Measurements from ENCODE around the gene WDR18.

Gene WDR18

DNA sequence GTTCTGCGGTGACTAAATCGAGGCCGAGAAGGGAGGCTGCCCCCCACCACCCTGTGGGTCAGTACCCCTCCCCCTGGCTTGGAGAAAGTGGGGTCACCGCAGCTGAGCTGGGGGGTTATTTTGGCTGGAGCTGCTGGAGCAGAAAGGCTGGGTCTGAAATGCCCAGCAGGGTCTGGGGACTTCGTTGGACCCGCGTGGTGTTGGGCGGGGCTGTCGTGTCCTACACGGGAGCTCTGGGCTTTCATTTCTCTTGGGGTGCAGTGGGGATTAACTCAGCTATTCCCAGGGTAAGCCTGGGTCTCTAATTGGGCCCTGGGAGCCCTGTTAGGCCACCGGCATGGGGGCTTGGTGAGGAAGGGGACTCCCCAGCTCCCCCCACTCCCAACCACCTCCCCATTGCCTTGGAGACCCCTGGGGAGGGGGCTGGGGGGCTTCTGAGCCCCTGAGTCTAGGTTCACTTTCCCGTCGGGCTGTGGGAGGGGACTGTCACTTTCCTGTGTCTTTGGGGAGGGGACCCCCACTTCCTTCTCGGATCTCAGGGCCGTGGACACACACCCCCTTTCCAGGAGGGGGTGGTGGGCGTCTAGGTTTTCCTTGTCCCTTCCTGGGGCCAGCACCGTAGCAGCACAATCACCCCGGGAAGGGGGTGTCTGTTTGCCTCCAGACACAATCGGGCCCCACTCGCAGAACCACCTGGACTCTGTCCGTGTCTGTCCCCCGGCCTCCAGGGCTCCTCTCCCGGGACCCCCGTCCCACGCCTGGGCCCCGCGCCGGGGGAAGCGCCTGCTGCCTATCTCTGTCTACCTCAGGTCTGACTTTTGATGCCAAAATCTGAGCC is 10.2 kb upstream of the WDR18 start:
- TF ChIP-seq, protein P1, sequence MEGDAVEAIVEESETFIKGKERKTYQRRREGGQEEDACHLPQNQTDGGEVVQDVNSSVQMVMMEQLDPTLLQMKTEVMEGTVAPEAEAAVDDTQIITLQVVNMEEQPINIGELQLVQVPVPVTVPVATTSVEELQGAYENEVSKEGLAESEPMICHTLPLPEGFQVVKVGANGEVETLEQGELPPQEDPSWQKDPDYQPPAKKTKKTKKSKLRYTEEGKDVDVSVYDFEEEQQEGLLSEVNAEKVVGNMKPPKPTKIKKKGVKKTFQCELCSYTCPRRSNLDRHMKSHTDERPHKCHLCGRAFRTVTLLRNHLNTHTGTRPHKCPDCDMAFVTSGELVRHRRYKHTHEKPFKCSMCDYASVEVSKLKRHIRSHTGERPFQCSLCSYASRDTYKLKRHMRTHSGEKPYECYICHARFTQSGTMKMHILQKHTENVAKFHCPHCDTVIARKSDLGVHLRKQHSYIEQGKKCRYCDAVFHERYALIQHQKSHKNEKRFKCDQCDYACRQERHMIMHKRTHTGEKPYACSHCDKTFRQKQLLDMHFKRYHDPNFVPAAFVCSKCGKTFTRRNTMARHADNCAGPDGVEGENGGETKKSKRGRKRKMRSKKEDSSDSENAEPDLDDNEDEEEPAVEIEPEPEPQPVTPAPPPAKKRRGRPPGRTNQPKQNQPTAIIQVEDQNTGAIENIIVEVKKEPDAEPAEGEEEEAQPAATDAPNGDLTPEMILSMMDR (IDR thresholded peaks at IDR 0.05; ENCODE audit: low read depth, low read length) = no peak
- DNase-seq (ENCODE audit: extremely low read depth, low read depth) = no peak

DNA sequence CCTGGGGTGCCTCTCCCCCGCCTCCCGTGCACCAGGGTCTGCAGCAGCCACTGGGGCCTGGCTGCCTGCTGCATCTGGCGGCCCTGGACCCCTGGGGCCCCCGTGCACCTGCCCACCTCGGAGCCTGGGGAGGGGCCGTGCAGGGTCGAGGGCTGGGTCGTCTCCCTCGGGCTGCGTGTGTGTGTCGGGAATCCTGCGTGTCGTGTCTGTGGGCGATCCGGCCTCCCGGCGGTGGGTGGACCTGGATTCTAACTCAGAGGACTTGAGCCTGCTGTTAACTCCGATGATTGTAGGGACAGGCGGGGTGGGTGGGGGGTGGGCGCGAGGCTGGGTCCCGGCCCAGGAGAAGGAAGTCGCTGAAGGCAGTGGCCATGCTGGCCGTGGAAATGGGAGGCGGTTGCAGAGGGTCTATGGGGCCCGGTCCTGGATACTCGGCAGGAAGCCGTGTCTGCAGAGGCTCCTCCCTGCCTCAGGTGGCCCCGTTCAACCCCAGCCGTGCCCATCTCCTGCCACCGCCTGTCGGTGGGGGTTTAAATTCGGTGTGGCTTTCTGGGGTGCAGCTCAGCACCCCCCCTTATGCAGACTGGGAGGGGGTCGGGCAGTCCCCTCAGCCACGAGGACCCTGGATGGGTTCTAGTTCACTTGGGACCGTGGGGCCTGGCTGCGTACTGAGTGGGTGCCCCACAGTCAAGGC is 9.4 kb upstream of the WDR18 start:
- TF ChIP-seq, protein P1 (IDR thresholded peaks at IDR 0.05; ENCODE audit: low read depth, low read length) = no peak
- DNase-seq (ENCODE audit: extremely low read depth, low read depth) = no peak

DNA sequence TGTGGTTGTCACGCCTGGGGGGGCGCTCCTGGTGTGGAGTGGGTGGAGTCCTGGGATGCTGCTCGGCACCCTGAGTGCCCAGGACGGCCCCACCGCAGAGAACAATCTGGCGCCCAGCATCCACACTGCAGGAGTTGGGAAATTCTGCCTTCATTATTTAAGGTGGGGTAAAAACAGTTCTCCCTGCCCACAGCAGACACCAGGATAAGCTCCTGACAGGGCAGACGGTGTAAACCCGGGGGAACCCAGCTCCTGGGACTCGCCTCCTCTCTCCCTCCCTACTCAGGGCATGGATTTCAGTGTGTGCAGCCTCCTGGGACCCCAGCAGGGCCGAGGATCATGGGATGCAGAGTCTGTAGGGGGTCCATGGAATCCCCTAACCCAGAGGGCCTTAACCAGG is 7.7 kb upstream of the WDR18 start:
- TF ChIP-seq, protein P1 (IDR thresholded peaks at IDR 0.05; ENCODE audit: low read depth, low read length) = no peak
- no peak for DNase-seq (ENCODE audit: extremely low read depth, low read depth)

DNA sequence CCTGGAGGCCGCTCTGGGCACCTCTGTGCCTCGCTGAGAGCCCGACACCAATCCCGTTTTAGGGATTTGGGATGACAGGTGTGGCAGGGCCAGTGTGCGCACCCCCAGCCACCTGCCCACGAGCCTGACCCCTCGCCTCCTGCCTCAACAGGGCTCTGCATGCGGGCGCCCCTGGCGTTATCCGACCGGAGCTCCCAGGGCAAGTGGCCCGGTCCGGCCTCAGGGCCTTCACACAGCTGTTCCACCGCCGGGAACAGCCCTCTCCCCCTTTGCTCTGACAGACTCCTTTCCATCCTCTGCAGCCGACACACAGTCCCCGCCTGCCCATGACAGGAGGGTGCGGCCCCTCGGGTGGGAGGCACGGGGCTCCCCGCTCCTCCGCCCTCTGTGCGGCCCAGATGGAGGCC is 7.1 kb upstream of the WDR18 start:
- TF ChIP-seq, protein P1 (IDR thresholded peaks at IDR 0.05; ENCODE audit: low read depth, low read length) = no peak
- no peak for DNase-seq (ENCODE audit: extremely low read depth, low read depth)

DNA sequence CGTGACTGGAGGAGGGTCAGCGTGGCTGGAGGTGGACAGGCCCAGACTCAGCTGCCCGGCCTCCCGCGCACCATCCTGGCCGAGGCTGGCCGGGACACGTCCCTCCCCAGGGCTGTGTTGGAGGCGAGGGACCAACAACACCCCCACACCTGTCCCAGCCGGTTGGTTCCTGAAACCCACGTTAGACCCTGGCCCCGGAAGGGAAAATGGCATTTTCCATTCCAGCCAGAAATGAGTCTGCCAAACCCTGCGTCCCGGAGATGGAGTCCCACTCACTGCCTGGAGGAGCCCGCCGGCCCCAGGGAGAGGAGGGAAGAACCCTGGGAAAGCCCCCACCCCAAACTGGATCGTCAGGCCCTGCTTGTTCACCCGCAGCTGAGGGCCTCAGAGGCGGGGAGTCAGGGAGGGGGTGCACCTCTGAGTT is 4.8 kb upstream of the WDR18 start:
- TF ChIP-seq, protein P1 (IDR thresholded peaks at IDR 0.05; ENCODE audit: low read depth, low read length) = no peak
- DNase-seq (ENCODE audit: extremely low read depth, low read depth) = no peak

DNA sequence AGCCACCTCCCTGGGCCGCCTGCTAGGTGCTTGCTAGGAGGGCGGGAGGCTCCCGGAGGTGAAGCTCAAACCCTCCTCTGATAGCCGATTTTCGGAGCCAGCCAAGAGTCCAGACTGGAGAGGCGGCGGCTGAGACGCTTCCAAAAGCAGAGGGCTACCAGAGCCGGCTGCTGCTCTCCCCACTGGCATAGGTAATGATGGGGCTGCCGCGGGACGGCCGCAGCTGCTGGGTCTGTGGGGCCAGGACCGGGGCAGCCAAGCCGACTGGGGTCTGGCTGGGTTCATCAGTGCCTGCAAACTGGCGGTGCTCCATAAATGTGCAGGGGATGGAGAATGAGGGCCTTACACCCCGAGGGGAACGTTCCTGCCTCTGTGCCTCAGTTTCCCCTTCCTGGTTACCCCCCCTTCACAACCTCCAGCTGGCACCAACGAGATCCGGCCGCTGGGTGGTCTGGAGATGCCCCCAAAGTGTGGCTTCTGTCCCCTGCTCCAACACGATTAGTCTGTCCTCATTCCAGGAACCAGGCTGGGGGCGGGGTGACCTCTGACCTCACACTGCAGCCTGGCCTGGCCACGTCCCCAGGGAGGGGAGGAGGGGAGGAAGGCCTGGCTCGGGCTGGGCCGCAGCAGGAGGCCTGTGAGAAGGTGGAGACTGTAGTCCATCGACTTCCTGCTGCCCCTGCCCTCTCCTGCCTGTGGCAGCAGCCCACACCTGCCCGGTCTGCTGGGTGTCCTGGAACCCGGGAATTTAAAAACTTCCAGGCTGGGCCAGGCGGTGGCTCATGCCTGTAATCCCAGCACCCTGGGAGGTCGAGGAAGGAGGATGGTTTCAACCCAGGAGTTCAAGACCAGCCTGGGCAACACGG is 3.8 kb upstream of the WDR18 start:
- no peak for DNase-seq (ENCODE audit: extremely low read depth, low read depth)

More for the DNA sequence above, 3.8 kb upstream of the WDR18 start:
- TF ChIP-seq, protein P1 (IDR thresholded peaks at IDR 0.05; ENCODE audit: low read depth, low read length) = no peak

Measured in AG09319 (cell line).